ENCODE results near the gene CETP. TPM values are rescaled to one million over a fixed set of nuclear protein-coding genes. Genes with fewer than 3 reads are reported as not detected.

The CETP gene
- polyA plus RNA-seq (2012; ENCODE audit: missing spikeins) = 9.0 TPM

- FAIRE-seq = no peak
- no peak for DNase-seq (ENCODE audit: insufficient read length)
- TF ChIP-seq POLR2A (IDR thresholded peaks at IDR 0.05; ENCODE audit: low read depth, low read length) (no peak), POLR2AphosphoS5 (IDR thresholded peaks at IDR 0.05; ENCODE audit: low read depth, low read length) (no peak), TAF1 (IDR thresholded peaks at IDR 0.05; ENCODE audit: borderline replicate concordance, low read depth, low read length) (no peak)
Observed at GRCh38 chr16:56961851-56962281, at the start of gene CETP. TSS of gene CETP (plus strand) at chr16:56961950. CDS start at chr16:56961980, 30 bp downstream.

- no peak for DNase-seq (ENCODE audit: insufficient read length)
- no peak for TF ChIP-seq POLR2AphosphoS5 (IDR thresholded peaks at IDR 0.05; ENCODE audit: low read depth, low read length)
- peak; percentile 61 for FAIRE-seq
Observed at GRCh38 chr16:56912746-56913708, 48.7 kb upstream of the CETP start.

- FAIRE-seq = no peak
- TF ChIP-seq POLR2AphosphoS5 (IDR thresholded peaks at IDR 0.05; ENCODE audit: low read depth, low read length) (no peak), TAF1 (IDR thresholded peaks at IDR 0.05; ENCODE audit: borderline replicate concordance, low read depth, low read length) (no peak), POLR2A (IDR thresholded peaks at IDR 0.05; ENCODE audit: low read depth, low read length) (no peak)
- no peak for DNase-seq (ENCODE audit: insufficient read length)
Observed at GRCh38 chr16:56914896-56915295, 46.9 kb upstream of the CETP start.

- DNase-seq (ENCODE audit: insufficient read length) = no peak
- TF ChIP-seq TAF1 (IDR thresholded peaks at IDR 0.05; ENCODE audit: borderline replicate concordance, low read depth, low read length) = no peak
- no peak for TF ChIP-seq POLR2AphosphoS5 (IDR thresholded peaks at IDR 0.05; ENCODE audit: low read depth, low read length)
- no peak for TF ChIP-seq POLR2A (IDR thresholded peaks at IDR 0.05; ENCODE audit: low read depth, low read length)
- FAIRE-seq = peak; percentile 69
Observed at GRCh38 chr16:56915336-56916119, 46.2 kb upstream of the CETP start.

- peak; percentile 92 for FAIRE-seq
Observed at GRCh38 chr16:56916571-56917403, 45.0 kb upstream of the CETP start.

GRCh38 chr16:56918467-56919012 lies 43.2 kb upstream of the CETP start:
- TF ChIP-seq POLR2AphosphoS5 (IDR thresholded peaks at IDR 0.05; ENCODE audit: low read depth, low read length) = no peak
- TF ChIP-seq POLR2A (IDR thresholded peaks at IDR 0.05; ENCODE audit: low read depth, low read length) = no peak
- TF ChIP-seq TAF1 (IDR thresholded peaks at IDR 0.05; ENCODE audit: borderline replicate concordance, low read depth, low read length) = no peak
- FAIRE-seq (no peak), DNase-seq (ENCODE audit: insufficient read length) (no peak)

More at GRCh38 chr16:56916571-56917403, 45.0 kb upstream of the CETP start:
- peak; percentile 66 for DNase-seq (ENCODE audit: insufficient read length)
- no peak; the same call in 1 of the 2 replicates for TF ChIP-seq POLR2A (IDR thresholded peaks at IDR 0.05; ENCODE audit: low read depth, low read length)
- no peak for TF ChIP-seq TAF1 (IDR thresholded peaks at IDR 0.05; ENCODE audit: borderline replicate concordance, low read depth, low read length)
- no peak; the same call in 1 of the 2 replicates for TF ChIP-seq POLR2AphosphoS5 (IDR thresholded peaks at IDR 0.05; ENCODE audit: low read depth, low read length)

GRCh38 chr16:56919099-56919800 lies 42.5 kb upstream of the CETP start:
- DNase-seq (ENCODE audit: insufficient read length) (no peak), FAIRE-seq (no peak)
- TF ChIP-seq POLR2AphosphoS5 (IDR thresholded peaks at IDR 0.05; ENCODE audit: low read depth, low read length) (no peak), TAF1 (IDR thresholded peaks at IDR 0.05; ENCODE audit: borderline replicate concordance, low read depth, low read length) (no peak), POLR2A (IDR thresholded peaks at IDR 0.05; ENCODE audit: low read depth, low read length) (no peak)

GRCh38 chr16:56921571-56921970 lies 40.2 kb upstream of the CETP start:
- DNase-seq (ENCODE audit: insufficient read length) (no peak), FAIRE-seq (no peak)
- TF ChIP-seq TAF1 (IDR thresholded peaks at IDR 0.05; ENCODE audit: borderline replicate concordance, low read depth, low read length) (no peak), POLR2AphosphoS5 (IDR thresholded peaks at IDR 0.05; ENCODE audit: low read depth, low read length) (no peak), POLR2A (IDR thresholded peaks at IDR 0.05; ENCODE audit: low read depth, low read length) (no peak)

GRCh38 chr16:56923481-56924091 lies 38.2 kb upstream of the CETP start:
- TF ChIP-seq TAF1 (IDR thresholded peaks at IDR 0.05; ENCODE audit: borderline replicate concordance, low read depth, low read length) (no peak), POLR2AphosphoS5 (IDR thresholded peaks at IDR 0.05; ENCODE audit: low read depth, low read length) (no peak), POLR2A (IDR thresholded peaks at IDR 0.05; ENCODE audit: low read depth, low read length) (no peak)
- FAIRE-seq (no peak), DNase-seq (ENCODE audit: insufficient read length) (no peak)

GRCh38 chr16:56927471-56927870 lies 34.3 kb upstream of the CETP start:
- FAIRE-seq (no peak), DNase-seq (ENCODE audit: insufficient read length) (no peak)
- TF ChIP-seq POLR2A (IDR thresholded peaks at IDR 0.05; ENCODE audit: low read depth, low read length) (no peak), POLR2AphosphoS5 (IDR thresholded peaks at IDR 0.05; ENCODE audit: low read depth, low read length) (no peak), TAF1 (IDR thresholded peaks at IDR 0.05; ENCODE audit: borderline replicate concordance, low read depth, low read length) (no peak)

Data from GM12892 (cell line).